Vagina (tissue), 2 donors: Measurements from ENCODE around the gene DCAKD. TPM values are rescaled to one million over a fixed set of nuclear protein-coding genes. Genes with fewer than 3 reads are reported as not detected.

Experiments used
- DNase-seq, 2 donors: peaks; one replicate each; pipeline ENCODE4 v3.0.0-alpha.2; 2017; ENCODE audit errors: extremely low spot score in 2 of 2
- H3K27ac ChIP-seq: fragments of 200-600 bp; sonication (generic); one replicate; pipeline ENCODE4 v1.5.1; 2019
- H3K27me3 ChIP-seq: fragments of 200-600 bp; sonication (generic); one replicate; pipeline ENCODE4 v1.5.1; 2019
- H3K36me3 ChIP-seq, 2 donors: fragments of 200-600 bp; sonication (generic); one replicate each; pipeline ENCODE4 v1.5.1; 2017 to 2019
- H3K4me1 ChIP-seq: fragments of 200-600 bp; sonication (generic); one replicate; pipeline ENCODE4 v1.5.1; 2019
- H3K4me3 ChIP-seq, 2 donors: fragments of 200-600 bp; sonication (generic); 1 replicate in 1 of 2; 2 replicates in 1 of 2; pipeline ENCODE4 v1.5.1; 2016 to 2019
- H3K9me3 ChIP-seq: fragments of 200-600 bp; sonication (generic); one replicate; pipeline ENCODE4 v1.5.1; 2019
- CTCF ChIP-seq, 3 experiments: fragments of 450-650 bp in 2 of 3; fragments of 200-600 bp in 1 of 3; sonication (generic) in 1 of 3; IDR thresholded peaks; one replicate each; pipeline ENCODE4 v1.5.1; 2017 to 2019; ENCODE audit warnings: antibody characterized with exemption in 3 of 3, mild to moderate bottlenecking in 2 of 3, moderate library complexity in 2 of 3
- POLR2A ChIP-seq, 2 donors: fragments of 450-650 bp; IDR thresholded peaks; one replicate each; pipeline ENCODE4 v1.6.1; 2017; ENCODE audit warnings: antibody characterized with exemption in 2 of 2, mild to moderate bottlenecking in 2 of 2, moderate library complexity in 2 of 2
- POLR2AphosphoS5 ChIP-seq, 2 donors: sonication (generic); formaldehyde crosslinking; IDR thresholded peaks; one replicate each; pipeline ENCODE4 v1.9.0; 2017; ENCODE audit warnings: antibody characterized with exemption in 2 of 2, mild to moderate bottlenecking in 2 of 2, low read depth in 1 of 2; ENCODE audit not compliant: insufficient read depth in 1 of 2
- intact Hi-C: fragments of 100-400 bp; cut with DNase I; formaldehyde crosslinking; loops from one replicate; pipeline ENCODE4 v1.15.1; 2023
- total RNA-seq: library from RNA; depleted of rRNA; stranded (reverse); fragments of >200 nt; gene quantifications from one replicate; pipeline ENCODE4 v1.2.3, GENCODE V29; 2016

The DCAKD gene
- total RNA-seq, 1 donor from 2014 or later: 54.5 TPM

- intact Hi-C loops: no loop called here
- peak overlapping the region; percentile 45 for H3K27ac ChIP-seq
Observed at GRCh38 chr17:45081047-45081703, 29.7 kb upstream of the DCAKD start.

GRCh38 chr17:45077643-45078042 is 26.2 kb upstream of the DCAKD start:
- peaks cover 69% of the 10 kb centered on the region for H3K4me1 ChIP-seq
- H3K4me3 ChIP-seq: no peak overlapping the region
- no peaks in the 10 kb centered on the region for H3K27me3 ChIP-seq
- no peaks in the 10 kb centered on the region for H3K9me3 ChIP-seq
- peak overlapping the region; percentile 17 for H3K27ac ChIP-seq
- DNase-seq: no peak
- intact Hi-C loops: no loop called here
- peaks cover 0 to 13% of the 10 kb centered on the region in 2 donors for H3K36me3 ChIP-seq
- no peak for TF ChIP-seq POLR2A (IDR thresholded peaks at IDR 0.05)

More at GRCh38 chr17:45081047-45081703, 29.7 kb upstream of the DCAKD start:
- TF ChIP-seq CTCF (IDR thresholded peaks at IDR 0.05) (no peak), POLR2AphosphoS5 (IDR thresholded peaks at IDR 0.05; ENCODE audit: insufficient read depth in 1 of 2, low read depth in 1 of 2) (no peak), POLR2A (IDR thresholded peaks at IDR 0.05) (no peak)
- no peaks in the 10 kb centered on the region for H3K9me3 ChIP-seq
- peaks cover 37% of the 10 kb centered on the region for H3K4me1 ChIP-seq
- no peaks in the 10 kb centered on the region for H3K27me3 ChIP-seq
- DNase-seq: no peak
- peaks cover 0 to 29% of the 10 kb centered on the region in 2 donors for H3K36me3 ChIP-seq
- no peak overlapping the region for H3K4me3 ChIP-seq

GRCh38 chr17:45073414-45074070 is 22.1 kb upstream of the DCAKD start:
- peaks cover 78% of the 10 kb centered on the region for H3K4me1 ChIP-seq
- peak in 1 of 2 donors; percentile 93 for DNase-seq
- intact Hi-C loops: no loop called here
- peak overlapping the region; percentile 72 for H3K27ac ChIP-seq
- H3K27me3 ChIP-seq: no peaks in the 10 kb centered on the region
- no peak overlapping the region for H3K4me3 ChIP-seq
- TF ChIP-seq POLR2A (IDR thresholded peaks at IDR 0.05): no peak
- TF ChIP-seq POLR2AphosphoS5 (IDR thresholded peaks at IDR 0.05; ENCODE audit: insufficient read depth in 1 of 2, low read depth in 1 of 2): peak in 1 of 2 donors; percentile 53
- H3K36me3 ChIP-seq: peaks cover 0 to 14% of the 10 kb centered on the region in 2 donors
- H3K9me3 ChIP-seq: no peaks in the 10 kb centered on the region

- peaks cover 0 to 14% of the 10 kb centered on the region in 2 donors for H3K36me3 ChIP-seq
- TF ChIP-seq CTCF (IDR thresholded peaks at IDR 0.05): no peak
- TF ChIP-seq POLR2AphosphoS5 (IDR thresholded peaks at IDR 0.05; ENCODE audit: insufficient read depth in 1 of 2, low read depth in 1 of 2): no peak
- TF ChIP-seq POLR2A (IDR thresholded peaks at IDR 0.05): no peak
- no peak for DNase-seq
- peaks cover 70% of the 10 kb centered on the region for H3K4me1 ChIP-seq
- H3K27me3 ChIP-seq: no peaks in the 10 kb centered on the region
- intact Hi-C loops: no loop called here
- no peak overlapping the region for H3K4me3 ChIP-seq
- no peak overlapping the region for H3K27ac ChIP-seq
- H3K9me3 ChIP-seq: no peaks in the 10 kb centered on the region
Observed at GRCh38 chr17:45070809-45071208, 19.4 kb upstream of the DCAKD start.

GRCh38 chr17:45070001-45070400 is 18.6 kb upstream of the DCAKD start:
- TF ChIP-seq CTCF (IDR thresholded peaks at IDR 0.05) (no peak), POLR2A (IDR thresholded peaks at IDR 0.05) (no peak), POLR2AphosphoS5 (IDR thresholded peaks at IDR 0.05; ENCODE audit: insufficient read depth in 1 of 2, low read depth in 1 of 2) (no peak)
- DNase-seq: no peak
- Histone ChIP-seq H3K4me1 (peaks cover 71% of the 10 kb centered on the region), H3K27ac (no peak overlapping the region), H3K4me3 (no peak overlapping the region), H3K36me3 (peaks cover 0 to 14% of the 10 kb centered on the region in 2 donors), H3K27me3 (no peaks in the 10 kb centered on the region), H3K9me3 (no peaks in the 10 kb centered on the region)
- intact Hi-C loops: no loop called here

- Histone ChIP-seq H3K4me3 (no peak overlapping the region), H3K36me3 (peaks cover 0 to 14% of the 10 kb centered on the region in 2 donors), H3K27ac (no peak overlapping the region), H3K27me3 (no peaks in the 10 kb centered on the region), H3K9me3 (no peaks in the 10 kb centered on the region), H3K4me1 (peaks cover 71% of the 10 kb centered on the region)
- intact Hi-C loops: no loop called here
- no peak for DNase-seq
- no peak for TF ChIP-seq POLR2A (IDR thresholded peaks at IDR 0.05)
- no peak for TF ChIP-seq POLR2AphosphoS5 (IDR thresholded peaks at IDR 0.05; ENCODE audit: insufficient read depth in 1 of 2, low read depth in 1 of 2)
Observed at GRCh38 chr17:45067637-45068036, 16.2 kb upstream of the DCAKD start.
